NCI-H1105 (cell line): ENCODE data around the gene IL1RAPL2.
"Not testable (repeated sequence)": the region's sequence is repeated elsewhere in the genome, so short reads cannot be mapped to it uniquely, and the experiment has no call there.

ENCODE experiments used
- DNase-seq: peaks from one replicate; lab custom pipeline; 2025; lab: John Stamatoyannopoulos, UW

IL1RAPL2 gene

DNA sequence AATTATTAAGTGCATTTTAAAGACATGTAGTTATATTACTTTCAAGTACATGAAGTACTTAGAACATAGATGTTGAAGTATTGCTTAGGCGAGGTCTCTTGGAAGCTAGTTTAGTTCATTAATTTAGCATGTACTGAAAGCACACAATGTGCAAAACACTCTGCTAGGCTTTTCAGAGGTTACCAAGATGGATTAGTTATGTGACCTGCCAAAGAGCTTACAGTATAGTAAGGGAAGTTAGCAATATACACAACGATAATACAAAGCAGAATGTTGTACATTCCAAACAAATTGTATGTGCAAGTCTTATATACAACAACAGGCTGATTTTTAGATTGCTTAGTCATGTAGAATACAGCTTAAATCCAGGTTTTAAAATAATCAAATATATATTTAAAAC is 1137.9 kb downstream of the IL1RAPL2 start:
- DNase-seq = no peak

GRCh38 chrX:105706041-105706440 is 1140.0 kb downstream of the IL1RAPL2 start:
- DNase-seq = no peak

- no peak for DNase-seq
Observed at GRCh38 chrX:105711805-105712204, 1145.8 kb downstream of the IL1RAPL2 start.

- no peak for DNase-seq
Observed at GRCh38 chrX:105715746-105716145, 1149.7 kb downstream of the IL1RAPL2 start.

GRCh38 chrX:105723966-105724735 is 1158.2 kb downstream of the IL1RAPL2 start:
- DNase-seq = no peak

- no peak for DNase-seq
Observed at GRCh38 chrX:105725228-105725627, 1159.2 kb downstream of the IL1RAPL2 start.

DNA sequence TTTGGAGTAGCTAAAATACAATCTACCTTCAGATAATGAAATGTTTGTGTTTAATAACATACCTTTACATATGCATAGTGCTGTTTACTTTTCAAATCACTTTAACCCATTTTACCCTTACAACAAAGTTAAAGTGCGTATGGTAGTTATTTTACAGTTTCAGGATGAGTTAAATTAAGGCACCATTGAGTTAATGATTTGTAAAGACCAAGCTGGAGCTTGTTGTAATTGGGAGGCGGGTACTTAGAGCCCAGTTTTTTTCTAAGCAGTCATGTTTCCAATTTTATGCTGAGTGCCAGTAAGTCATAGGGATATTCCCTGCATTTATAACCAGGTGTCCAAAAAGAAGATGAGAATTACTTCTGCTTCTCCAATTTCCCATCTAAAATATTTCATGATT is 1172.2 kb downstream of the IL1RAPL2 start:
- no peak for DNase-seq

DNA sequence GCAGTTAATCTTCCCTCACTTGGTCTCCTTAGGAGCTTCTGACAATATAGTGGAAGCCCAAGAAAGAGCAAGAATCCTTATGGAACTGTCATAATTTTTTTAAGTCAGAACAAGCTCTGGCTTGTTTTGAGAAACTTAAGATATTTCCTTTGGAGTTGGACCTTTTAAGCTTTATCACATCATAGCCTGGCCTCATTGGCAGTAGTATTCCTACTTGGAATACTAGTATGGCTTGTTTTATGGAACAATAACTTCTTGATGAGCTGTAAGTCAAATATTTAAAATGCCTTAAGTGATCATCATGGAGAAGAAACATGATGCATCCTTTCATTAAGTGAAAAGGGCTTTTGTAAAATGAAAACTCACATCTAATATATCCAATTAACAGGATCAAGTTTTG is 1178.3 kb downstream of the IL1RAPL2 start:
- DNase-seq = no peak

GRCh38 chrX:105744946-105745345 is 1178.9 kb downstream of the IL1RAPL2 start:
- DNase-seq = no peak

DNA sequence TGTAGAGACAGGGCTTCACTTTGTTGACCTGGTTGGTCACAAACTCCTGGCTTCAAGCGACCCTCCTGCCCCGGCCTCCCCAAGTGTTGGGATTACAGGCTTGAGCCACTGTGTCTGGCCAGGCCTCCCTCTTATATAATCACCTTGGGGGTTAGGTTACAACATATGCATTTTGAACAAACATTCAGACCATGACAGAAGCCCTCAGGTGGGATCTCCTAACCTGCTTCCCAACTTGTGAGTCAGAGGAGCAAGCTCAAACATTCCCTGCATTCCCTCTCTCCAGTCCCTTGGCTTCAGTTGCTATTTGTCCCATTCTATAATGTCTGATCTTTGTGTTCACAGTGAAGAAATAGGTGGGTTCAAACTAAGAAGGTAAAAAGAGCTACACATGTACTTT is 1179.9 kb downstream of the IL1RAPL2 start:
- no peak for DNase-seq

- no peak for DNase-seq
Observed at GRCh38 chrX:105752338-105752956, 1186.4 kb downstream of the IL1RAPL2 start.

DNA sequence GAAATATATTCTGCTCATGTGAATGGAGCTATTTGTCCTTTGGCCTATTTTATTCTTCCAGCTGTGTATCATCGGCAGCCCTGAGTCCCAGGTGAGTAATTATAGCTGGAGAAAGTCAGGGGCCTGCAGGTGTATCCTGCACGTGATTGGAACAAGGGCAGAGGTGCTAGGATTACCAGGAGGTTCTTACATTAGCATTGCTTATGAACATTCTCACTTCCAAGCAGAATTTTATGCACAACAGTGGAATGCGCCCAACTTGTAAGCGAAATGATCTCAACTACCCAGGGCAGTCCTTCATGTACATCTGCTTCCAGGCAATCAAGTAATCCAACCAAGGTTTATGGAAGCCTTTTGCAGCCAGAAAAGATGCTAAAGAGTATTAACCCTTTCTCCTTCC is 1187.4 kb downstream of the IL1RAPL2 start:
- DNase-seq = no peak

DNA sequence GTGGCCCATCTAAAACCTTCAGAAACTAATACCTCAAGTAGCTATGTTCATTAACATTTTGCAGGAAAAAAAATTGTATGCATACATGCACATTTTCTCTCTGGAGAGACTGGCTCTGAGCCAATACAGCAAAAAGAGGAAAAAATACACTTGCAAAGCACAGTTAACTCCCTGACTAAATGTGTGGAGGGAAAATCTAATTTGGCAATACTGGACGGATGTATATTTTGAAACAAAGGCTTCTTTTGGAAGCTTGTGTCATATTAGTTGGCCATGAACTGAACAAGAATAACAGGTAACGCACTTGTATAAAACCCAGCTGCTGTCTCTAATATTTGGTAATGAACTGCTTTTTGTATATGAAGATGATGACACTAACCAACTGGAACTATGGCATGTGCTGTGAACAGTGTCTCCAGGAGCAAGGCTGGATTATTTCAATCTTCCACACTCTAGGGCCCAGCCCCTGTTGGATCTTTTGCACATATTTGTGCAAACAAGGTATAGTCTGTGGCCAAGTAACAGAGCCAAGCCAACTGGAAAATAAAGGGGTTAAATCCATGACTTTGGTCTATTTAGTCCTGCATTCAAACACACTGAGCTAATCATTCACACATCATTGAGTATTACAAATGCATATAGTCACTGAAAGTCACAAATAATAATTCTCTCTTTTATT is 1188.4 kb downstream of the IL1RAPL2 start:
- DNase-seq = no peak

GRCh38 chrX:105755109-105755508 is 1189.1 kb downstream of the IL1RAPL2 start:
- no peak for DNase-seq

DNA sequence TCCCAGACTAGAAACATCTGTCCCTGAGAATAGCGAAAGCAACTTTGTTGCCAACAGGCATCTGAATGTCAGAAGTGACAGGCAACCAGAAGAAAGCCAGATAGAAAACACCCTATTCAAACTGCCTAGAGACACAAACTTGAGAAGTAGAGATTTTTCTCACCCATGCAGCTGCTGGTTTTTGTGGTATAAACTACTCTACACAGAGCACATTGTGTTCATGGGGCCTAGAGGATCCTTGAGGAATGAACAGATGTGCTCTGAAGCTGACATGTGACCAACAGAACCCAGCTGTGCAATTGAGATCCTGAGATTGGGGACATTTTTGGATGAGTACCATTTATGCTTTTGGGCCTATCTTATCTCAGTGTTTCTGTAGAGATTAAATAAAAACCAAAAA is 1192.8 kb downstream of the IL1RAPL2 start:
- DNase-seq = no peak

GRCh38 chrX:105759598-105759997 is 1193.6 kb downstream of the IL1RAPL2 start:
- no peak for DNase-seq

GRCh38 chrX:105765691-105766090 is 1199.7 kb downstream of the IL1RAPL2 start:
- no peak for DNase-seq

DNA sequence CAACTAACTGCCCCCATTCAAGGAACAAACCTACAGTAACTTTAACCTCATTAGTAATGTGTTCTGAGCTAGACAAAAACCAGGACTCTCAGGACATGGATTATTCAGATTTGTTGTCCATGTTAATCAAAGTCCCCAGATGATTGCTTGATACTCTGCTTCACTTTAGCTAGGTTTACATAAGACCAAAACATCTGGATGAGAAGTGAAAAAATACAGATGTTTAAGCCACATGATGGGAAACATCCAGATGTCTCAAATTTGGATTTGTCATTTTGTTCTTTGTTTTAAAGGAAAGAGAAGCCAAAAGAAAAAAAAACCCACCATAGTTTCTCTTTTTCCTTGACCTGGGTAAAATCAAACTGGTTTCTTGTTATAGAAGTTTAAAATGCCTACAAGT is 1207.8 kb downstream of the IL1RAPL2 start:
- DNase-seq = no peak

GRCh38 chrX:105775679-105776078 is 1209.7 kb downstream of the IL1RAPL2 start:
- DNase-seq = no peak

DNA sequence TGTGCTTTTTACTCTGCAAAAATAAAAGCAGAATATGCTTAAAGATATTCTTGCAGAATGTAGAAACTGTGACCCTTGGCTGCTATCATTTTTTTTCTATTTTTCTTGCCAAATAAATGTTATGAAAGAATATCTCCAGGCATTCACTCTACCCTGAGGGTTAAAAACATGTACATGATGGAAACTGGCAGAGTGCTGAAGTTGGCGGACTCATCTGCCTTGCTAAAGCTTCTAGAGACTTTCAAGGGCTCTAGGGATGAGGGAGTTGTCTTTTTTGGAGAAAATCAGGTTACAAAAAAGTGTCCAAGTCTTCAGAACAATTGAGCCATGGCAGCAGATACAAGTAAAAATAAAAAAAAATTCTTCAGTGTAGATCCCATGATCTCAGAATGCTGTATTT is 1215.8 kb downstream of the IL1RAPL2 start:
- DNase-seq = no peak

GRCh38 chrX:105796877-105797276 is 1230.9 kb downstream of the IL1RAPL2 start:
- DNase-seq = not testable (repeated sequence)

GRCh38 chrX:105803891-105804290 is 1237.9 kb downstream of the IL1RAPL2 start:
- DNase-seq = no peak

- not testable (repeated sequence) for DNase-seq
Observed at GRCh38 chrX:105805655-105806054, 1239.7 kb downstream of the IL1RAPL2 start.
